Liver (tissue), 9 donors: ENCODE results near the gene HPD. TPM values are rescaled to one million over a fixed set of nuclear protein-coding genes. Genes with fewer than 3 reads are reported as not detected.
A peak's percentile ranks its signal among the peaks of the same experiment; 100 is the strongest.

Source experiments
- DNase-seq: peaks from one replicate; pipeline ENCODE4 v3.0.0-alpha.2; 2017; ENCODE audit warnings: low spot score
- H3K27ac ChIP-seq, 2 donors: one replicate each; pipeline ENCODE4 v1.7.0; 2013; ENCODE audit warnings: inconsistent platforms in 2 of 2, low read length in 2 of 2, control low read depth in 1 of 2, low read depth in 1 of 2, mild to moderate bottlenecking in 1 of 2
- H3K27me3 ChIP-seq, 4 donors: one replicate each; pipeline versions ENCODE4 v1.6.1 to v1.7.0; 2013; ENCODE audit warnings: low read length in 3 of 4, inconsistent platforms in 1 of 4, mild to moderate bottlenecking in 1 of 4, moderate library complexity in 1 of 4; ENCODE audit not compliant: control insufficient read depth in 4 of 4, insufficient read depth in 4 of 4
- H3K36me3 ChIP-seq, 4 donors: one replicate each; pipeline versions ENCODE4 v1.6.1 to v1.7.0; 2013; ENCODE audit warnings: low read length in 3 of 4, mild to moderate bottlenecking in 3 of 4, low read depth in 1 of 4, moderate library complexity in 1 of 4; ENCODE audit not compliant: control insufficient read depth in 4 of 4, insufficient read depth in 3 of 4
- H3K4me1 ChIP-seq, 4 donors: one replicate each; pipeline versions ENCODE4 v1.6.1 to v1.7.0; 2013; ENCODE audit warnings: low read length in 3 of 4, mild to moderate bottlenecking in 3 of 4, moderate library complexity in 1 of 4; ENCODE audit not compliant: control insufficient read depth in 4 of 4, insufficient read depth in 4 of 4
- H3K4me3 ChIP-seq, 3 donors: one replicate each; pipeline versions ENCODE4 v1.6.1 to v1.7.0; 2013; ENCODE audit warnings: low read length in 3 of 3, control low read depth in 1 of 3, low read depth in 1 of 3, mild to moderate bottlenecking in 1 of 3
- H3K9ac ChIP-seq, 2 donors: one replicate each; pipeline ENCODE4 v1.7.0; 2013; ENCODE audit warnings: low read length in 2 of 2, mild to moderate bottlenecking in 2 of 2, moderate library complexity in 2 of 2, control low read depth in 1 of 2, low read depth in 1 of 2
- H3K9me3 ChIP-seq, 4 donors: one replicate each; pipeline versions ENCODE4 v1.6.1 to v1.7.0; 2013; ENCODE audit warnings: low read length in 3 of 4; ENCODE audit not compliant: control insufficient read depth in 4 of 4
- CTCF ChIP-seq: fragments of 150-350 bp; IDR thresholded peaks from 2 replicates; pipeline ENCODE4 v1.5.1; 2017; ENCODE audit warnings: improper control_type of control experiment, low read depth, low read length; ENCODE audit not compliant: missing input control
- EGR1 ChIP-seq, 2 donors: IDR thresholded peaks; 2 replicates each; pipeline ENCODE4 v1.6.1; 2016 to 2018; ENCODE audit warnings: antibody characterized with exemption in 2 of 2, low read depth in 2 of 2
- FOXA2 ChIP-seq: IDR thresholded peaks from 2 replicates; pipeline ENCODE4 v1.6.1; 2016; ENCODE audit warnings: antibody characterized with exemption
- GABPA ChIP-seq, 2 donors: IDR thresholded peaks in 1 of 2; conservative IDR thresholded peaks in 1 of 2; 2 replicates each; pipeline ENCODE4 v1.6.1; 2016; ENCODE audit warnings: antibody characterized with exemption in 2 of 2, mild to moderate bottlenecking in 1 of 2, moderate library complexity in 1 of 2
- HNF4G ChIP-seq: IDR thresholded peaks from 2 replicates; pipeline ENCODE4 v1.6.1; 2016; ENCODE audit warnings: antibody characterized with exemption
- NR2F2 ChIP-seq: IDR thresholded peaks from 2 replicates; pipeline ENCODE4 v1.6.1; 2016; ENCODE audit warnings: antibody characterized with exemption
- RAD21 ChIP-seq, 2 donors: IDR thresholded peaks; 2 replicates each; pipeline ENCODE4 v1.6.1; 2016; ENCODE audit warnings: antibody characterized with exemption in 2 of 2, mild to moderate bottlenecking in 2 of 2
- RXRA ChIP-seq, 2 donors: IDR thresholded peaks; 2 replicates each; pipeline ENCODE4 v1.6.1; 2017 to 2018; ENCODE audit warnings: antibody characterized with exemption in 2 of 2, mild to moderate bottlenecking in 1 of 2
- WGBS: extraction: QIAGEN DNeasy Blood & Tissue Kit; methylation state at CpG from one replicate; pipeline ENCODE4 v1.1.7; 2013; 5-methylcytosine and 5-hydroxymethylcytosine counted together
- polyA plus RNA-seq, 2 donors: library from polyadenylated mRNA; stranded (reverse) in 1 of 2; unstranded in 1 of 2; fragments of 200-250 nt in 1 of 2; fragments of >200 nt in 1 of 2; fragmentation: Nextera tagmentation in 1 of 2; extraction: Ambion mirVana in 1 of 2; gene quantifications; one replicate each; pipeline versions ENCODE4 v1.2.1 to v1.2.3, GENCODE V29; 2013 to 2015
- total RNA-seq, 2 donors: library from RNA; depleted of rRNA; stranded (reverse); fragments of >200 nt; gene quantifications; one replicate each; pipeline ENCODE4 v1.2.3, GENCODE V29; 2014
- TF ChIP-seq, protein P1 (sequence below): IDR thresholded peaks from 2 replicates; pipeline ENCODE4 v1.6.1; 2016; ENCODE audit warnings: antibody characterized with exemption, mild to moderate bottlenecking
- TF ChIP-seq, protein P2 (sequence below): IDR thresholded peaks from 2 replicates; pipeline ENCODE4 v1.6.1; 2016; ENCODE audit warnings: antibody characterized with exemption
- donor health status: healthy.
- donor health status: healthy.
- donor health status: healthy.
- donor health status: healthy.
- donor health status: healthy.

The HPD gene
- total and polyA plus RNA-seq, 4 donors = 31.3 to 812 (median 509) TPM

DNA sequence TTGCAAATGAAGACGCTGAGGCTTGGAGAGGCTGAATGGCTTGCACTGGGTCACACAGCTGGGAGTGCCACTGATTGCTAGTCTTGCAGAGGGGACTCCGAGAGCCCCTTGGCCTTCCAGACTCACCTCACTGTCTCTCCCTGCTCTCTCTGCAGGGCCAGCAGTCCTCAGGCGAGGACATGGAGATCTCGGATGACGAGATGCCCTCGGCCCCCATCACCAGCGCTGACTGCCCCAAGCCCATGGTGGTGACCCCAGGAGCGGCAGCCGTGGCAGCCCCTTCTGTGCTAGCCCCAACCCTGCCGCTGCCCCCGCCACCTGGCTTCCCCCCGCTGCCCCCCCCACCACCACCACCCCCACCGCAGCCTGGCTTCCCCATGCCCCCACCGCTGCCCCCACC lies 44.7 kb downstream of the HPD start (continued):
- TF ChIP-seq, protein P1, sequence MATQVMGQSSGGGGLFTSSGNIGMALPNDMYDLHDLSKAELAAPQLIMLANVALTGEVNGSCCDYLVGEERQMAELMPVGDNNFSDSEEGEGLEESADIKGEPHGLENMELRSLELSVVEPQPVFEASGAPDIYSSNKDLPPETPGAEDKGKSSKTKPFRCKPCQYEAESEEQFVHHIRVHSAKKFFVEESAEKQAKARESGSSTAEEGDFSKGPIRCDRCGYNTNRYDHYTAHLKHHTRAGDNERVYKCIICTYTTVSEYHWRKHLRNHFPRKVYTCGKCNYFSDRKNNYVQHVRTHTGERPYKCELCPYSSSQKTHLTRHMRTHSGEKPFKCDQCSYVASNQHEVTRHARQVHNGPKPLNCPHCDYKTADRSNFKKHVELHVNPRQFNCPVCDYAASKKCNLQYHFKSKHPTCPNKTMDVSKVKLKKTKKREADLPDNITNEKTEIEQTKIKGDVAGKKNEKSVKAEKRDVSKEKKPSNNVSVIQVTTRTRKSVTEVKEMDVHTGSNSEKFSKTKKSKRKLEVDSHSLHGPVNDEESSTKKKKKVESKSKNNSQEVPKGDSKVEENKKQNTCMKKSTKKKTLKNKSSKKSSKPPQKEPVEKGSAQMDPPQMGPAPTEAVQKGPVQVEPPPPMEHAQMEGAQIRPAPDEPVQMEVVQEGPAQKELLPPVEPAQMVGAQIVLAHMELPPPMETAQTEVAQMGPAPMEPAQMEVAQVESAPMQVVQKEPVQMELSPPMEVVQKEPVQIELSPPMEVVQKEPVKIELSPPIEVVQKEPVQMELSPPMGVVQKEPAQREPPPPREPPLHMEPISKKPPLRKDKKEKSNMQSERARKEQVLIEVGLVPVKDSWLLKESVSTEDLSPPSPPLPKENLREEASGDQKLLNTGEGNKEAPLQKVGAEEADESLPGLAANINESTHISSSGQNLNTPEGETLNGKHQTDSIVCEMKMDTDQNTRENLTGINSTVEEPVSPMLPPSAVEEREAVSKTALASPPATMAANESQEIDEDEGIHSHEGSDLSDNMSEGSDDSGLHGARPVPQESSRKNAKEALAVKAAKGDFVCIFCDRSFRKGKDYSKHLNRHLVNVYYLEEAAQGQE = no peak
- TF ChIP-seq NR2F2 = no peak

DNA sequence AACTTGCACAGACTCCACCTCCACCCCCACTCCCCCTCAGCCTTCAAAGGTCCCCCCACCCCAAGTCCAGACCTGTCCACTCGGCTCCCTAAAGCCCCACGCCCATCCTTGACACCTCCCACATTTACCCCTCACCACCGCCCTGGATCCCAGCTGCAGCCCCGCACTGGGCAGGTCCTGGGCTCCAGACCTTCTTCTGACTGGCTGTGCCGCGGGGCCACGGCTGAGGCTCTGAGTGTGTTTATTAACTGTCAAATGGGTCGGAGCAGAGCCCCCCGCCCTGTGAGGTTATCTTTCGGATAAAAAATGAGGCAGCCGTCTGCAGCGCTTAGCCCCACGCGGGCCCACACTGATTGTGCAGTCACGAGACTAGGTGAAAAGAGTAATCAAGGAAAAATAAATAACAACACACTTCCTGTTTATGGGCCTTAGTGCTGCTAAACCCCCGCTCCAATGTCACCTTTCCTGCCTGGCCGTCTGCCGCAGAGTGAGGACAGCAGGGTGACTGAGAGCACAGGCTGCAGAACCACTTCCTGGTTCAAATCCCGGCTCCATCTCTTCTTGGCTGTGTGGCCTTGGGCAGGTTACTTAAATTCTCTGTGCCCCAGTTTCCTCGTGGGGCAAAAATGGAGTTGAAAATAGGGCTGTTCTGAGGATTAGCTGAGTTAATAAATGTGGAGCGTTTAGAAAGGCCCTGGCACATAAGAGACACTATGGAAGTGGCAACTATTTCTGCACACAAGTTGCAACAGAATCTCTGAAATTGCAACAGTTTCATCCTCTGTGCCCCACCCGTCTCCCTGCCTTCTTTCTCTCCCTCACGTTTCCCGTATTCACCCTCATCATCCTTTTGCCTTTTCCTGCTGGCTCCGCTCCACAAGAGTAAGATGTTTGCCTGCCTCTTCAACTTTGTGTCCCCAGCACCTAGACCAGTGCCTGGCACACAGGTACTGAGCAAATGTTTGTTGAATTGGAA lies 45.5 kb downstream of the HPD start:
- H3K27ac ChIP-seq = peak overlapping the region; percentile 32 to 33
- peak overlapping the region in 1 of 2 donors; percentile 12 for H3K9ac ChIP-seq
- no peak for DNase-seq

More for the DNA sequence above, 45.5 kb downstream of the HPD start:
- H3K9me3 ChIP-seq = no peaks in the 10 kb centered on the region
- peak overlapping the region; percentile 47 to 69 (median 59) for H3K4me3 ChIP-seq
- TF ChIP-seq CTCF (no peak), RAD21 (IDR thresholded peaks at IDR 0.05) (peak in 1 of 2 donors; percentile 11), EGR1 (IDR thresholded peaks at IDR 0.05; ENCODE audit: low read depth in 2 of 2) (no peak), GABPA (IDR thresholded peaks at IDR 0.05 in 1 of 2, conservative IDR thresholded peaks at IDR 0.05 in 1 of 2) (no peak), RXRA (IDR thresholded peaks at IDR 0.05) (no peak), FOXA2 (no peak), HNF4G (no peak)
- TF ChIP-seq, protein P2, sequence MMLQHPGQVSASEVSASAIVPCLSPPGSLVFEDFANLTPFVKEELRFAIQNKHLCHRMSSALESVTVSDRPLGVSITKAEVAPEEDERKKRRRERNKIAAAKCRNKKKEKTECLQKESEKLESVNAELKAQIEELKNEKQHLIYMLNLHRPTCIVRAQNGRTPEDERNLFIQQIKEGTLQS = no peak
- TF ChIP-seq, protein P1 = no peak
- peaks cover 7 to 50% (median 34%) of the 10 kb centered on the region in 4 donors for H3K4me1 ChIP-seq
- no peaks in the 10 kb centered on the region for H3K27me3 ChIP-seq
- WGBS = 31% methylated on average over 25 of the region's 25 CpGs
- peaks cover 29 to 55% (median 40%) of the 10 kb centered on the region in 4 donors for H3K36me3 ChIP-seq
